ENCODE results near the gene MLLT3. TPM values are rescaled to one million over a fixed set of nuclear protein-coding genes. Genes with fewer than 3 reads are reported as not detected.

The MLLT3 gene
- total RNA-seq, 1 experiment from 2014 or later, result 31.3 TPM

- DNase-seq (ENCODE audit: low read depth), result peak; percentile 37
Measured at GRCh38 chr9:20512636-20513035, 109.7 kb downstream of the MLLT3 start.

- peak; percentile 46 for DNase-seq (ENCODE audit: low read depth)
Measured at GRCh38 chr9:20512106-20512505, 110.2 kb downstream of the MLLT3 start.

- DNase-seq (ENCODE audit: low read depth), result peak; percentile 5
Measured at GRCh38 chr9:20511686-20512085, 110.6 kb downstream of the MLLT3 start.

- DNase-seq (ENCODE audit: low read depth), result no peak
Measured at GRCh38 chr9:20509466-20509865, 112.8 kb downstream of the MLLT3 start.

- DNase-seq (ENCODE audit: low read depth), result no peak
Measured at GRCh38 chr9:20508242-20508641, 114.1 kb downstream of the MLLT3 start.

GRCh38 chr9:20507431-20507830 is 114.9 kb downstream of the MLLT3 start:
- DNase-seq (ENCODE audit: low read depth), result no peak

- DNase-seq (ENCODE audit: low read depth), result no peak
Measured at GRCh38 chr9:20506099-20506900, 116.0 kb downstream of the MLLT3 start.

GRCh38 chr9:20505574-20505973 is 116.7 kb downstream of the MLLT3 start:
- no peak for DNase-seq (ENCODE audit: low read depth)

GRCh38 chr9:20504930-20505329 is 117.4 kb downstream of the MLLT3 start:
- no peak for DNase-seq (ENCODE audit: low read depth)

GRCh38 chr9:20500101-20500500 is 122.2 kb downstream of the MLLT3 start:
- no peak for DNase-seq (ENCODE audit: low read depth)

GRCh38 chr9:20499013-20499412 is 123.3 kb downstream of the MLLT3 start:
- no peak for DNase-seq (ENCODE audit: low read depth)

- no peak for DNase-seq (ENCODE audit: low read depth)
Measured at GRCh38 chr9:20496328-20496727, 126.0 kb downstream of the MLLT3 start.

GRCh38 chr9:20495098-20495497 is 127.2 kb downstream of the MLLT3 start:
- DNase-seq (ENCODE audit: low read depth), result no peak

- DNase-seq (ENCODE audit: low read depth), result no peak
Measured at GRCh38 chr9:20494035-20494434, 128.3 kb downstream of the MLLT3 start.

- DNase-seq (ENCODE audit: low read depth), result no peak
Measured at GRCh38 chr9:20492772-20493171, 129.5 kb downstream of the MLLT3 start.

GRCh38 chr9:20491612-20492011 is 130.7 kb downstream of the MLLT3 start:
- DNase-seq (ENCODE audit: low read depth), result no peak

GRCh38 chr9:20490246-20490834 is 132.0 kb downstream of the MLLT3 start:
- no peak for DNase-seq (ENCODE audit: low read depth)

- no peak for DNase-seq (ENCODE audit: low read depth)
Measured at GRCh38 chr9:20488691-20489090, 133.6 kb downstream of the MLLT3 start.

GRCh38 chr9:20486552-20486951 is 135.7 kb downstream of the MLLT3 start:
- no peak for DNase-seq (ENCODE audit: low read depth)

- DNase-seq (ENCODE audit: low read depth), result no peak
Measured at GRCh38 chr9:20481437-20481836, 140.9 kb downstream of the MLLT3 start.

- no peak for DNase-seq (ENCODE audit: low read depth)
Measured at GRCh38 chr9:20480249-20480648, 142.1 kb downstream of the MLLT3 start.

- DNase-seq (ENCODE audit: low read depth), result peak; percentile 30
Measured at GRCh38 chr9:20479419-20480155, 142.7 kb downstream of the MLLT3 start.

- DNase-seq (ENCODE audit: low read depth), result peak; percentile 84
Measured at GRCh38 chr9:20478786-20479185, 143.5 kb downstream of the MLLT3 start.

All from LHCN-M2 (cell line).